ENCODE results near the gene TEX29.

The TEX29 gene

DNA sequence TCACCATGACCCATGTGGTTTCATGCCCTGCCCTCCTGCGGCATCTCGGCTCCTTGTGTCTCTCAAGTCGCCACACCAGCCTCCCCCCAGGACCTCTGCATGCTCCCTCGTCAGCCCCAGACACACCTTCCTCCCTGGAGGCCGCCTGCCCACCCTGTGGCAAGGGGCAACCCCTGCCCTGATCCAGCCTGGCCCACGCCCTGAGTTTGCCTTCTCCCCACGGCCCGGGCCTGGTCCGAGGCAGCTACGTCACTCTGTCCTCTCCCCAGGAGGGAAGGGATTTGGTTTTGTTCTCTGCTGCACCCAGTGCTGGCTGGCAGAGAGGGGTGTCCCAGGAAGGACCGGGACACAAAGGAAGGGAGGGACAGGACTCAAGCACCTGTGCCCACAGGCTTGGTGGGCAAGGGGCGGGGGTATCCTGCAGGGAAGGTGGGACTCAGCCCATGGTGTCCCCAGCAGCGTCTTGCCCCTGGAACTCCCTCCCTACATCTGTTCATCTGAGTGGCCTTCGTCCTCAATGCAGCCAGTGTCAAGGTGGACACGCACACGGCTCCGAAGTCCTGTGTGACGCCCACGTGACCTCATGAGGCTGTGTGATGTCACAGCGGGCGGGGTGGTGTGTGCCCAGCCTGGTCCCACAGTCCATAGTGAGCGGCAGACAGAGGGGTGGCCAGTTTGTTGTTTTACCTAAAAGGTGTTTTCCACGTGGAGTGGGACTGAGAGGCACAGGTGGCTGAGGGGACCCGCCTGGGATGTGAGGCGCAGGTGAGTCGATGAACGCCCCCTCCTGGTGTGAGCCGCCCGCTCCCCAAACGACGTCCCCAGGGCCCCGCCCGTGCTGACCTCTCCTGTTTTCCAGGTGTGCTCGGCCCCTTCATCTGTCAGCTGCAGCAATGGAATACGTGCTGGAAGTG is at the start of gene TEX29:
Gene TEX29 (plus strand): TSS at position 645 of the 914 bp plus-strand sequence. CDS start 249 bp downstream, at position 894.
- no peak for DNase-seq

GRCh38 chr13:111270765-111271698 is 49.4 kb upstream of the TEX29 start:
- no peak for DNase-seq

- DNase-seq, result no peak
Measured at GRCh38 chr13:111272117-111272516, 48.3 kb upstream of the TEX29 start.

DNA sequence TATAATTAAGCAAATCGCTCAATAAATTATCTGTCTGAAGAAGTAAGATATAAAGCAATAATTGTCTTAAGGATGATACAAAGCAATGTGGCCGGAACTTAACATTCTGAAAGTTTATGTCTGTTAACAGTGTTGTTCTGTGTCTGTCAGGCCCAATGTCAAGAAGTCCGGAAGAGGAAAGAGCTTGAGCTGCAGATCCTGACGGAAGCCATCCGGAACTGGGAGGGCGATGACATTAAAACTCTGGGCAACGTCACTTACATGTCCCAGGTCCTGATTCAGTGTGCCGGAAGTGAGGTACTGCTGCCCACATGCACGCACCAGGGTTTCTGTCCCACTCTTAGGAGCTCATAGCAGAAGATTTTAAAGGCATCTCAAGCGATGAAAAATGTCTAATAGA is 45.1 kb upstream of the TEX29 start:
- no peak for DNase-seq

DNA sequence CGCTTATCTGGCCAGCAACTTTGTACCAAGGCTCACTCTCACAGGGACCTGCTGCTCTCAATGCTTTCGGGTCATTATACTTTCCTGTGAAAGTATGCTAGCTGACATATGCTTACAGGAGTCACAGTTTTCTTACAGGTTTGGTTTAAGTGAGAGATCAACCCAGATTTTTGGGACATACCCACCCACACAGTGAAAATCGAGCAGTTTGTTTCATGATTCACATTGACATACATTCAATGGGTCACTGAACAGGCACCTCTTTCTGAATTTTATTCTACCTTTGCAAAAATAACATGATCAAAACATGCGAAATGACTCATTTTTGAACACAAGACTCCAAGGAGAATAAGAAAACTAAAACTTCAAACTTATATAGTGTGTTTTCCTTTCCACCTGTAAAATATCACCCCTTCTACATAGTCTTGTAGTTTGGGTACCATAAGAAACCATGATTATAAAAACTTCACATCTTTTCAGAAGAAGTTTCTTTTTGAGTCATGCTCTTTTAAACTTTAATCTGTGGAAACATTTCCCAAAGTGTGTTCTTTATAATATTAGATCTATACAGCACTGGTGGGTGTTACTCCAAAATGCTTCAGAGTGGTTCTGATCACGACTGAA is 44.3 kb upstream of the TEX29 start:
- no peak for DNase-seq

DNA sequence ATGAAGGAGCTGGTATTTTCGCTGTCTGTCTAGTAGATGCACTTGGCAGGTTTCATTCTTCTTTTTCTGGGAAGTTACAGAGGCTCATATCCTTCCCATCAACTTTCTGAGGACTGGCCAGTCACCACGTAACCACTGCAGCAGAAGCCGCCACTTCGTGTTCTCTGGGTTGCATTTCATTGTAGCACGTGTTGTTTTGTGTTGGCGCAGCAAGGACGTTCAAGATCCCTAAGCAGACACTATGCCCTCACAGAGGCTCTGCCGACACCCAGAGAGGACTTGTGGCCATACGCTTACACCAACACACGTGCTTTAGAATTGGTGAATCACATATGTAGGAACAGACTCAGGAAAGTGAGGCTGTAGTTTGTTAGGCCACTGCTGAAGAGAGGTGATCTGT is 42.2 kb upstream of the TEX29 start:
- DNase-seq, result no peak

DNA sequence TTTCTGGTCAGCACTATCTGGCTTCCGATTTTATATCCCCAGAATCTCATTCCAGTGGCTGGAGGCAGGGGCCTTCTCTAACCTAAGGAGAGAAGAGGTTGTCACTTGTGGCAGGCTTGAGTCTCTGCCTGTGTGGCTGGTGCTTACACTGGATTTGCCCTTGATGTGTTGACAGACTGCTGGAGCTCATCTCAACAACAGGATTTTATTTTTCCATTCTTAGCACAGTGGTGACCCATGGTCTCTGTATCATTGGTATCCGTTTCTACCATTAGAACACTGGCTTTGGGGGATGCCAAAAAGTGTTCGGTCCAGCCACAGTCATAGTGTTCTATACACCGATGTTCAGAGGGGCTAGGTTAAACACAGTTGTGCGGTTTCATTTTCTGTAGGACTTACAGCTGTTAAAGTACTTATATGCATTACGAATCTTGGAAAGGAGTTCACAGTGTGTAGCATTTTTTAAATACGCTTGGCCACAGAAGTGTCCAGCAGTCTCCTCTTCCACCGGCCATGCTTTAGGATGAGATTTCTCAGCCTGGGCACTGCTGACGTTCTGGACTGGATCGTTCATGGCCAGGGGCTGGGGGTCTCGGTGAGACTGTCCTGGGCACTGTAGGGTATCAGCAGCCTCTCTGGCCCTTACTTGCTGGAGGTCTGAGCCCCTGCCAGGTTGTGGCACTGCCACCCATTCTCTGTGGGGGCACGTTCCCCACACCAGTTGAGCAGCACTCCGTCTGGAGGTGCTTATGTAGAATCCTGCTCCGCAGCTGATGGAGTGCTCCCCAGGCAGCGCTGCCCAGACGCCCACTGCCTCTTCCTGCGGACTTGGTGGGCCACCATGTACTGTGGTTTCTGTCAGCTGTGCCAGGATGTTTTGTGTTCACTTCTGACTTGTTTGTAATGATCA is 41.4 kb upstream of the TEX29 start:
- no peak for DNase-seq

DNA sequence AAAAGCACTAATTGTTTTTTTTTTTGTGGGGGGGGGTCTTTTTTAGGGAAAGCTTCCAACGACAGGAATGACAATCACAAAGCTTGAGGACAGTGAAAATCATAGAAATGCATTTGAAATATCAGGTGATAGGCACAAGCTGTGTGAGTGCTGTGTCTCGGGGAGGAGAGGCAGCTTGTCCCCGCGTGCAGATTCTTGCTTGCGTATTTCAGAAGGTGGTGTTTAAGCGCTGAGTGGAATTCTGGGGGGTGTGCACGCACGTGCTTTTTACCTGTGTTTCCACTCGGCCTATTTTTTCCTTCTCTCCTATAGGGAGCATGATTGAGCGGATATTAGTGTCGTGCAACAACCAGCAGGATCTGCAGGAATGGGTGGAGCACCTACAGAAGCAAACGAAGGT is 40.2 kb upstream of the TEX29 start:
- DNase-seq, result no peak

GRCh38 chr13:111280681-111281585 is 39.5 kb upstream of the TEX29 start:
- DNase-seq, result no peak

GRCh38 chr13:111281751-111282311 is 38.6 kb upstream of the TEX29 start:
- no peak for DNase-seq

DNA sequence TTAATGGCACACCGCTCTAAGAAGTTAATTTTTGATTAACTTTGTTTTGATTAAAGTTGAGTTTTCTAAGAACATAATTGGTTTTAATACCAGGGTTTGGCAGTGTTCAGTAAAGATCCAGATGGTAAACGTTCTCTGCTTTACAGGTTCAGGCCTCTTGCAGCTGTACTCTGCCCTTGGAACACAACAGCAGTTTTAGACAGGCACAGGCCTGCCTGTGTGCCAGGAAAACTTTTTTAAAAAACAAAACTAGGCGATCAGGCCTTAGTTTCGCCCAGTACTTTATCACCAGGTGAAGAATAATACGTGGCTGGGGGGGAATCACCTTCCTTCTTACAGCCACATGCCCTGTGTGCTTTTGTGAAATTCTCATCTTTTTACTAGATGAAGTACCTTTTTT is 38.0 kb upstream of the TEX29 start:
- no peak for DNase-seq

DNA sequence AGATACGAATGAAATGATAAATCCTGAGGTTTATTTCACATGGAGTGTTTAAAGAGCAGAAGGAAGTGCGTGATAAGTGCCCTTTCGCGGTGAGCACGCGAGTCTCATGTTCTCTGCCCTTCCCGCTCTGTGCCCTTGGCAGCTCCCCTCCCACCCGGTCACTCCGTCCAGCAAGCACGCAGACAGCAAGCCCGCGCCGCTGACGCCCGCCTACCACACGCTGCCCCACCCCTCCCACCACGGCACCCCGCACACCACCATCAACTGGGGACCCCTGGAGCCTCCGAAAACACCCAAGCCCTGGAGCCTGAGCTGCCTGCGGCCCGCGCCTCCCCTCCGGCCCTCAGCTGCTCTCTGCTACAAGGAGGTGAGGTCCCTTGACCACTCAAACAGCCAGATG is 37.4 kb upstream of the TEX29 start:
- DNase-seq, result no peak

- DNase-seq, result no peak
Measured at GRCh38 chr13:111283457-111283856, 37.0 kb upstream of the TEX29 start.

GRCh38 chr13:111283991-111284390 is 36.5 kb upstream of the TEX29 start:
- DNase-seq, result no peak

DNA sequence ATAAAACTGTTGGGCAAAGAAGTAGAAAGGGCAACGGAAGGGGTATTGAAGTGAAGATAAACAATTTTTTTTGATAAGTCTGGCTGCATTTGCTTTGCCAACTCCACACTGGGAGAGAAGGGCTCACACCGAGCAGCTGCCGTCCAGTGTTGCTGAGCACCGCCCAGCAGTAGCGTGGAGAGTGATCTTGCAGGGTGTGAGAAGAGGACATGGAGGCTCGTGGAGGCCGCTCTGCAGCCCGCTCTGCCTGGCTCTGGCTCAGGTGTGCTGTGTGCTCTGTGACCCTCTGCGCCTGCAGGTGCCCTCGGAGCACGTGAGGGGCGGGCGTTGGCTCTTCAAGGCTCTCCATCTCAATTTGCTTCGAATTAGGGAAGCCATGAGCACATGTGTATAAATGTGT is 35.9 kb upstream of the TEX29 start:
- no peak for DNase-seq

DNA sequence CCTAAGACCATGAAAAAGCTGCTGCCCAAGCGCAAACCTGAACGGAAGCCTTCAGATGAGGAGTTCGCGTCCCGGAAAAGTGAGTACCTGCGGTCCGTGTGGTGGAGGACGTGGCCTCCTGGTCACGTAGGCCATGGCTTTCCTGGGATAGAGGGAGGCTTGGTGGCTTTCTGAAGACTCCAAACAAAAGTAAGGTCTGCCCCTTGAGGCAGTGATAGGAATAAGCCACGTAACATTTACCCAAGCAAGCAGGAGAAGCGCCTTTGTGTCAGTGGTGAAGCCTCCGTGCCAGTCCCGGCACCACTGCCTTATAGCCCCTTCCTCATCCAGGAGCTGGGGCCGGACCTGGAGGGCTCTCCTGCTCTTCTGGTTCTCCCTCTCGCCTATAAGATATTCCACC is 34.3 kb upstream of the TEX29 start:
- no peak for DNase-seq

GRCh38 chr13:111286749-111287148 is 33.7 kb upstream of the TEX29 start:
- no peak for DNase-seq

DNA sequence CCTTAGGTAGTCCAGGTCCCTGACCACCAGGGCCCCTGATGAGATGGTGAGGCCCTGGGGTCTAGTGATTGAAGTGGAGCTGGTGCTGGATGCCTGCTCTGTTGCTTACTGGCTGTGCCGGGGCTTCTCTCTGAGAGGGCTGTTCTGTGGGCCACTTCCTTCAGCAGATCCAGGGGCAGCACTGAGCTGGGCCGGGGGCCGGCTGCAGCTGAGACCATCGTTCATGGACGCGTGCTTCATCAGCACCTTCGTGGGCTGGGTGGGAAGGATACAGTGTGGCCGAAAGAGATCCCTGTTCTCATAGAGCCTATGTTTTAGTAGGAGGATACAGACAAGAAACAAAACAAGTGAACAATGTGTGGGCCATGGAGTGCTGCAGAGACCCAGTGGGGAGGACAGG is 33.2 kb upstream of the TEX29 start:
- DNase-seq, result no peak

- DNase-seq, result no peak
Measured at GRCh38 chr13:111288276-111288675, 32.2 kb upstream of the TEX29 start.

- DNase-seq, result no peak
Measured at GRCh38 chr13:111289251-111289650, 31.2 kb upstream of the TEX29 start.

GRCh38 chr13:111291908-111292307 is 28.5 kb upstream of the TEX29 start:
- no peak for DNase-seq

Measured in activated CD4-positive, CD25-positive, alpha-beta regulatory T cell (primary cell).